ENCODE data around the gene UNC13D.
"Not testable (repeated sequence)": the region's sequence is repeated elsewhere in the genome, so short reads cannot be mapped to it uniquely, and the experiment has no call there.

The UNC13D gene

DNA sequence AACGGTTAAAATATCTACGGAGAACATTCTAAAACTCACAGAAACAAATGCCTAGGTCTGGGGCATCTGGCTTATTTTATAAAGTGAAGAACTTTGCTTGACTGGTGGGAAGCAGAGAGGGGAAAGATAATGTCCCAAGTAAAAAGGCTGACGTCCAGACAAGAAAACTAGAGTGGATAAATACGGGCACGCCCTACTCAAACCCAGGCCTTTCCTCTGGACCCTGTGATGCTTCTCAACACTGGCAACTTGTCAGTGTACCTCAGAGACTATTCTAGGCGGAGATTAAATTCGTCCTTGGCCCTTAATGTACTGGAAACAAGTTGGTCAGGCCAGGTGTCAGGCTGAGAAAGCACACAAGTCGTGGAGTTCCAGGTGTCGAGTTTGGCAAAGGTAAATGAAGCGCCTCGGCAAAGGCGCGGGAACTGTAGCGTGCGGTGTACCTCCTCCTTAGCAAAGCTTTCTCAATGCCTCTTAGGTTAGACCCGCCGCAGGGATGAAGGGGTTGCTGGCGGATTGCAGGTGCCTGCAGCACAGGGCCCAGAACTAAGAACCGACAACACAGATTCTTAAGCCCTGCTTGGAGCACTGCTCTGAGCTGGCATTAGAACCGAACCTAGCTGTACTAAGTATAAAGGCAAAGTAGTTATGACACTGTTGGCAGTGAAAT, 60.3 kb downstream of the UNC13D start:
- Histone ChIP-seq H3K27me3 (ENCODE audit: low read depth) (no peaks in the 10 kb centered on the region), H3K4me1 (peaks cover 34% of the 10 kb centered on the region), H3K9me3 (no peaks in the 10 kb centered on the region), H3K4me3 (peak overlapping the region; percentile 71), H3K36me3 (replicated peaks) (peaks cover 8% of the 10 kb centered on the region)
- peak in 1 of 2 experiments; percentile 34 for DNase-seq (ENCODE audit: low spot score in 2 of 2)
- in situ Hi-C loops (cut with MboI; ENCODE audit: low sequenced_read_pairs): no loop called here

DNA sequence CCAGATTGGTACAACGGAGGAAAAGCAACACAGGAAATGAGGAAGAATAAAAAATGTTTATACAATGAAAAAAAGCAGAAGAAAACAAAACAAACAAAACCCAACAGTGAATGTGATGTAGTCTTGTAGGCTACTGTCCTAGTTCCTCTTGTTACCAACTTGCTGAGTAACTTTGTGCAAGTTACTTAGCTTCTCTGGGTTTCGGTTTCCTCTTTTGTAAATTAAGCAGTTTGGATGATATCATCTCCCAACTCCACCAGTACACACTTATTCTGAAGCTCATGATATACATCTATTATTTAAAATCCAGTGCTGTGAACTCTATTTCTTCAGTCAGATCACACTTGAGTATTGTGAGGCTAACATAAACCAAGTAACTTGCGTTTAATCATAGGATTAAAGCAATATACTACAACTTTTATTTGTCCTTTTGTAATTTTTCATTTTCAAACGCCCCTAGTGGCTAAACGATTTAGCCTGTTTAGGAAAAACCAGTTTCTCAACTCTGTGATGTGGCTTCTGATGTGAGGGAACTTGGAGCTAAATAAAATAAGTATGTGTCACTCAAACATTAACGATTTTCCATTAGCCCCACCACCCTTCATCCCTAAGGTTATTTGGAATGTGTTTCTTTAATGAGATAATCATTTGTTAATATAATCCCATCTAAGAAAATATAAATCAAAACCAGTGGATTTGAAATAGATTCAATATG, 61.0 kb downstream of the UNC13D start:
- in situ Hi-C loops (cut with MboI; ENCODE audit: low sequenced_read_pairs): no loop called here
- Histone ChIP-seq H3K36me3 (replicated peaks) (peaks cover 15% of the 10 kb centered on the region), H3K4me1 (peaks cover 34% of the 10 kb centered on the region), H3K27me3 (ENCODE audit: low read depth) (no peaks in the 10 kb centered on the region), H3K9me3 (no peaks in the 10 kb centered on the region), H3K4me3 (no peak overlapping the region)
- peak in 1 of 2 experiments; percentile 56 for DNase-seq (ENCODE audit: low spot score in 2 of 2)

DNA sequence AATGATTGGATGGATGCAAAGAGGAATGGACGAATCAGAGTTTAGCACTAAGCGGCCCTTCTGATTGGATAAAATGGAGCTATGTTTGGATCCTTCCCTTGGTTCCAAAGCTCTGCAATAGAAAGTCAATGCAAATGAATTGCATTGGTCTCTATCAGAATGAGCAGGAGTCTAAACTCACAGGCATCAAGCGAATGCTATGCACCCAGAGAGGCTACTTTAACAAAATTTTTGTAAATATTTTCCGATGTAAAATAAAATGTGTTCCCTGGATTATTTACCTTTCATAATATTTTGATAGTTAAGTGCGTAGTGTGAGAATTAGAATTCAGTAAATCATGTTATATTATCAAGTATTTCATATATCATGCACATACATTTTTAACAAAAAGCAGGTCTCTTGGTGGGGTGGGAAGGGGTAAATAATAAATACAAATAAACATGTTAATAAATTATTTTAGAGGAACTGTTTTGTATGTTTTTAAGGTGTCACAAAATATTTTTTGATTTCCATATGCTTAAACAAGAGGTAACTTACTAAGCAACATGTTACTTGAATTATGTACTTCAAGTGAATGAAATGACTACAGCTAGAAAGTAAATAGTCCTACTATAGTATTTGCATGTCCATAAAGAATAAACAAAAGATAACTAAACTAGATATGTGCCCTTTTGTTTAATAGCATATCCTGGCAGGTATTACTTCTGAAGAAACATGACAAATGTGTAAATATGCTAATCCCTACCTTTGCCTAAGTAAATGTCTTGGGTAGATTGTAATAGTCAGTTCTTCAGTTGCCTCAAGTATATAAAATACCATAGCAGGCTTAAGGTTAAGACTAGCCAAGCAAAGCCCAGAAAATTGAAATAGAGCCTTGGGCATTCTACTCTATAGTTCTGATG, 64.0 kb downstream of the UNC13D start:
- no peaks in the 10 kb centered on the region for H3K9me3 ChIP-seq
- DNase-seq (ENCODE audit: low spot score in 2 of 2): no peak
- in situ Hi-C loops (cut with MboI; ENCODE audit: low sequenced_read_pairs): no loop called here
- no peak overlapping the region for H3K4me3 ChIP-seq
- H3K27me3 ChIP-seq (ENCODE audit: low read depth): no peaks in the 10 kb centered on the region
- peaks cover 30% of the 10 kb centered on the region for H3K4me1 ChIP-seq
- peaks cover 38% of the 10 kb centered on the region for H3K36me3 ChIP-seq (replicated peaks)

DNA sequence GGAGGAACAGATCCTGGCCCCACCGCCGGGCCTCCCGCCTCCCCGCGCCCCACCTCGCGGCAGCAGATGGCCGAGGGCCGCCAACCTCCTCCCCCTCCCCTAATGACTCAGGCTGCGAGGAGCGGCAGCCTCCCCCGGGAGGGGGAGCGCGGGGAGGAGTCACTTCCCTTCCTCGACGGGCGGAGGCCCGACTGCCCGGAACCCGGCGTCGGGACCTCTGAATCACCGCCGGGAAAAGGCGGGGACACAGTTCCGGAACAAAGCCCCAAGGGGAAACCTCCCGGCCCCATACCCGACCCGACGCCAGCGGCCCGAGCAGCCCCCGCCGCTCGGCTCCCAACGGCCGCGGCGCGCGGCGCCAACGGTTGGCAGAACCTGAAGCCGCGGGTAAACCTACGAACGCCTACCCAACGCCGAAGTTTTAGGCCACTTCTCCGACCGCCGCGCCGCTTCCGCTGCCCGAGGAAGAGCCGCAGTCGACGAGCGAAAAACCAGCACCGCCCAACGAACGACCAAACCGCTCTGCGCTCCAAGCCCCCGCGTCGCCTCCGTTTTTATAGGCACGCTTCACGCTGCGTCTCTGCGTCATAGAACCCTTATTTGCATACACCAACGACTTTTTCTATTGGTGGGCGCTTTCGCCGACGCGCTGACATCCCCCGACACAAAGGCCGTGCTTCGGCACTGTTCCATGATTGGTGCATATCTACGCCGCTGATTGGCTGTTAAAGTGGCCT, 64.8 kb downstream of the UNC13D start:
- Histone ChIP-seq H3K4me3 (peak overlapping the region; percentile 75), H3K27me3 (ENCODE audit: low read depth) (no peaks in the 10 kb centered on the region), H3K36me3 (replicated peaks) (peaks cover 38% of the 10 kb centered on the region), H3K9me3 (no peaks in the 10 kb centered on the region), H3K4me1 (peaks cover 28% of the 10 kb centered on the region)
- in situ Hi-C loops (cut with MboI; ENCODE audit: low sequenced_read_pairs): no loop called here
- peak; percentile 97 to 100 for DNase-seq (ENCODE audit: low spot score in 2 of 2)

DNA sequence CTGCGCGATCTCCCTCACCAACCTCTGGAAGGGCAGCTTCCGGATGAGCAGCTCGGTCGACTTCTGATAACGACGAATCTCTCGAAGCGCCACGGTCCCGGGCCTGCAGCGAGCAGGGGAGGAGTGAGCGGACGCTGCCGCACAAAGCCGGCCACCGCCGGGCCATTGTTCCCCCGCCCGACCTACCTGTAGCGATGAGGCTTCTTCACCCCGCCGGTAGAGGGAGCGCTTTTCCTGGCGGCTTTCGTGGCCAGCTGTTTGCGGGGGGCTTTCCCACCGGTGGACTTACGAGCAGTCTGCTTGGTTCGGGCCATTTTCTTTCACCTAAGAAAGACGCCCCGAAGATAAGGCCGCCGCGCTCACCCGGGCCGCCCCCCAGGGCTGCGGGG, 65.3 kb downstream of the UNC13D start:
- Histone ChIP-seq H3K9me3 (no peaks in the 10 kb centered on the region), H3K36me3 (replicated peaks) (peaks cover 38% of the 10 kb centered on the region), H3K27me3 (ENCODE audit: low read depth) (no peaks in the 10 kb centered on the region), H3K4me1 (peaks cover 24% of the 10 kb centered on the region), H3K4me3 (peak overlapping the region; percentile 75)
- in situ Hi-C loops (cut with MboI; ENCODE audit: low sequenced_read_pairs): no loop called here
- peak in 1 of 2 experiments; percentile 72 for DNase-seq (ENCODE audit: low spot score in 2 of 2)

DNA sequence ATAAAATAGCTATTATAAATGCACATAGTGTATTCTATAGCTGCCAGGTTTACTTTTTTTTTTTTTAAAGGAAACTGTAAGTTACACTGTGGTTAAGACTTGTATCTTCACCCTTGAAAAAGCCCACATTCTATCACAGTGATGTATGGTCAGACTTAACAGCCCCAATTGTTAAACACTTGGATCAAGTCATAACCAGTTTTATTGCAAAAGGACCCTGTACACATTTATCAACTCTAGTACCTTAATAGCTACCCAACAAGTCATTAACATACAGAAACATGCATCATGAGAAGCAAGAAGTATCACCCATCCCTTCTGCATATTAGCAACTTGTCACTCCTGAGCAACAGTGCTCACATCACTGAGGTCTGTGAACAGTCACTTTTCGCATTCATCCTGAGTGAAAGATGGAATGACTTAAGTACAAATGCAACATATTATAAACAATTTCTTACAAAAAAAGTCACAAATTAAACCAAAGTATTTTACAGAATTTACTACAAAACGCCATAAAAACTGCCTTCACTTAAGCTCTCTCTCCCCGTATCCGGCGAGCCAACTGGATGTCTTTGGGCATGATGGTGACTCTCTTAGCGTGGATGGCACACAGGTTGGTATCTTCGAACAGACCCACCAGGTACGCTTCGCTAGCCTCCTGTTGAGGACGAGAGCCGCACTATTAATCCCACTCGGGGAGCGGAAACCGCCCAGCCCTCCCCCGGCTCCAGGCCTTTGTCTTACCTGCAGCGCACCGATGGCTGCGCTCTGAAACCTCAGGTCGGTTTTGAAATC, 65.9 kb downstream of the UNC13D start:
- DNase-seq (ENCODE audit: low spot score in 2 of 2); H3K27me3 ChIP-seq (ENCODE audit: low read depth); H3K9me3 ChIP-seq; in situ Hi-C loops (cut with MboI; ENCODE audit: low sequenced_read_pairs): not testable (repeated sequence)
- Histone ChIP-seq H3K36me3 (replicated peaks) (peaks cover 38% of the 10 kb centered on the region), H3K4me3 (peak overlapping the region; percentile 75), H3K4me1 (peaks cover 18% of the 10 kb centered on the region)

DNA sequence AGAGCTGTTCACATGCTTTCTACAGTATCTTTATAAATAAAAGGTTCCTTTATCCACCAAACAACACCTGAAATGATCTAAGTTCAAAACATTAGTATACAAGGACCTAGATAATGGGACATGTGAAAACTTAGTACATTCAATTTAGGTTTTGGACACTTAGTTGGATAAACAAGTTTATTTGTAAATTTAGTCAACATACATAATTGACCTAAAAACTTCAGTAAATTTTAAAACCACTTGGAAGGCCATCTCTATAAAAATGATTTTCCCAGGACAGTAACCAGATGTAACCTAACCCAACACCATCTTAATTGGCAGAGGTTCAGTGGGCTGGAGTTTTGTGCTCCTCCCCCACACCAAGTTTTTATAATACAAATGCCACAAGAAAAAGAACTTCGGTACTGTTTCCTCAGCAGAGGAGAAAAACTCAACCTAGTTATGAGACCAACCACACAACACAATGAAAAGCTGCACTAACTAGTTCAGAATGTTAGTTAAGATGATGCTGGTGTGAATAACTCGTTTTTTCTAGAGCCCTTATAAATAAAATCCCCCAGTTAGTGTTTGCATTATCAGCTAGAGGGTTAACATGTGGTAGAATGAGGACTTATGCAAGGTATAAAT, 66.8 kb downstream of the UNC13D start:
- H3K27me3 ChIP-seq (ENCODE audit: low read depth): no peaks in the 10 kb centered on the region
- no peaks in the 10 kb centered on the region for H3K9me3 ChIP-seq
- peaks cover 38% of the 10 kb centered on the region for H3K36me3 ChIP-seq (replicated peaks)
- peaks cover 14% of the 10 kb centered on the region for H3K4me1 ChIP-seq
- peak overlapping the region; percentile 75 for H3K4me3 ChIP-seq
- in situ Hi-C loops (cut with MboI; ENCODE audit: low sequenced_read_pairs): no loop called here
- no peak for DNase-seq (ENCODE audit: low spot score in 2 of 2)
